HG02623 (cell line): ENCODE data around the gene DCAF11.
"Not testable (repeated sequence)": the region's sequence is repeated elsewhere in the genome, so short reads cannot be mapped to it uniquely, and the experiment has no call there.

Experiments
- ATAC-seq: cut with Tn5 transposase; IDR thresholded peaks from one replicate; pipeline ENCODE4 v1.9.1; 2021; ENCODE audit warnings: moderate library complexity; ENCODE audit not compliant: unreplicated experiment

Gene DCAF11

DNA sequence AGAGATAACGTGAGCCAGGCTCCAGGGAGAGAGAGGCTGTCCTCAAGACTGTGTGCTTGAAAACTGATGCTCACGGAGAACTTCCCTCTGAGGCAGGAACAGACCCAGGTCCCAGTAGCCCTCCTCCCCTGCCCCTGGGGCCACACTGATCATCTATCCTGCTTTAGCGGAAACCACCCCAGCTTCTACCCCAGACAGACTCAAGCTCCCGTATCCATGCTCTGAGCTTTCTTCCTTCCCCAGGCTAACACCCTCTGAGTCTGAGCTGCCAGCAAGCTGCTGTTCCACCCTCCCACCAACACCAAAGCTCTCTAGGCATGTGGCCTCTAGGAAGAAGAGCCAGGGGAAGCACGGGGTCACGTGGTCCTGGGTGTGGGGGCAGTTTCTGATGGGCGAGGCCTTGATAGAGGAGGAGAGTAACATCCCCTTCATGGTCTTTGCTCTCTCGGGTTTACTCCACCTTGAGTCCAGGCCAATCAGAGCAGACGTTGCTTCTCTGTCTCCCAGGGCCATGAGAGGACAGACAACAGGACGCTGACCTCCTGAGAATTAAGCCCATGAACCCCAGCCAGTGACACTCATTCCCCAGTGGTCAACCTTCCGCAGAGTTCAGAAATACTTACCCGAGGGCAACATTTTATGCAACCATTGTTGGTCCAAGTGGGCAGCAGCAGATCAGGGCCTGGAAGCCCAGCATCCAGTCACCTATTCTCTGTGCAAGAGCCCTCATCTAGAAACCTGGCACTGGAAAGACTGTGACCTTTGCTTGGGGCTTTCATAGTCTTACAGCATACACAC lies 19.1 kb upstream of the DCAF11 start:
- ATAC-seq: peak; percentile 68

DNA sequence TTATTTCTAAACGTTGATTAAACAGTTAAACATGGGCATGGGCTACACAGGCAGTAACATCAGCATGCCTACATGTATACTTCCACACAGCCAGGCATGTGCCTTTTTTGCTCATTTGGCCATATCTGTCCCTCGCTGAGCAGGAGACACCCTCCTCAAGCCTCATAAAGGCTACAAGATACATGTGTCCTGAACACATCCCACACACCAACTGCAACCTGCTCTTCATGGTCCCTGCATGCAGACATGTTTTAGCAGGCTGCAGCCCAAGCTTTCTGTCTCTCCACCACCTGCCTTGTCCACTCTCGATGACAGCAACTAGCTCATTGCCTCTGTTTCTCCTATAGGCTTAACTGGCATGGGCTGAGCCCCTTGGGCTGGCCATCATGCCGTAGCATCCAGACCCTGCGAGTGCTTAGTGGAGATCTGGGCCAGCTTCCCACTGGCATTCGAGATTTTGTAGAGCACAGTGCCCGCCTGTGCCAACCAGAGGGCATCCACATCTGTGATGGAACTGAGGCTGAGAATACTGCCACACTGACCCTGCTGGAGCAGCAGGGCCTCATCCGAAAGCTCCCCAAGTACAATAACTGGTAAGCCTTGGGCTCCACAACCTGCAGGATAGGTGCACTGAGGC lies 17.9 kb upstream of the DCAF11 start:
- ATAC-seq: no peak

DNA sequence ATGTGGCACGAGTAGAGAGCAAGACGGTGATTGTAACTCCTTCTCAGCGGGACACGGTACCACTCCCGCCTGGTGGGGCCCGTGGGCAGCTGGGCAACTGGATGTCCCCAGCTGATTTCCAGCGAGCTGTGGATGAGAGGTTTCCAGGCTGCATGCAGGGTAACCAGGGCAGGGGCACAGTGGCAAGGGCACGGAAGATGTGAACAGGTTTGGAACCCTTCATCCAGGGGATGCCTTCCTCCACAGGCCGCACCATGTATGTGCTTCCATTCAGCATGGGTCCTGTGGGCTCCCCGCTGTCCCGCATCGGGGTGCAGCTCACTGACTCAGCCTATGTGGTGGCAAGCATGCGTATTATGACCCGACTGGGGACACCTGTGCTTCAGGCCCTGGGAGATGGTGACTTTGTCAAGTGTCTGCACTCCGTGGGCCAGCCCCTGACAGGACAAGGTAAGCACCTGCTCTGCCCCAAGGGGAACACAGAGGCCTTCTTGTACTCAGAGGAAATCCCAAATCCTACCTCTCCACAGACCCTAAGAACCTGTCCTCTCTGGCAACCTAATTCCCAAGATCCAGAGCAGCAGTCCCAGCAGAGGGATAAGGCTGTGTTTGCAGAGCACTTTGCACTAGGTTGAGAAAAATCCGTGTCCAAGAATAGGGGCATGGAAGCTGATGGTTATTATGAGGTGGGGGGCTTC lies 16.2 kb upstream of the DCAF11 start:
- no peak for ATAC-seq

DNA sequence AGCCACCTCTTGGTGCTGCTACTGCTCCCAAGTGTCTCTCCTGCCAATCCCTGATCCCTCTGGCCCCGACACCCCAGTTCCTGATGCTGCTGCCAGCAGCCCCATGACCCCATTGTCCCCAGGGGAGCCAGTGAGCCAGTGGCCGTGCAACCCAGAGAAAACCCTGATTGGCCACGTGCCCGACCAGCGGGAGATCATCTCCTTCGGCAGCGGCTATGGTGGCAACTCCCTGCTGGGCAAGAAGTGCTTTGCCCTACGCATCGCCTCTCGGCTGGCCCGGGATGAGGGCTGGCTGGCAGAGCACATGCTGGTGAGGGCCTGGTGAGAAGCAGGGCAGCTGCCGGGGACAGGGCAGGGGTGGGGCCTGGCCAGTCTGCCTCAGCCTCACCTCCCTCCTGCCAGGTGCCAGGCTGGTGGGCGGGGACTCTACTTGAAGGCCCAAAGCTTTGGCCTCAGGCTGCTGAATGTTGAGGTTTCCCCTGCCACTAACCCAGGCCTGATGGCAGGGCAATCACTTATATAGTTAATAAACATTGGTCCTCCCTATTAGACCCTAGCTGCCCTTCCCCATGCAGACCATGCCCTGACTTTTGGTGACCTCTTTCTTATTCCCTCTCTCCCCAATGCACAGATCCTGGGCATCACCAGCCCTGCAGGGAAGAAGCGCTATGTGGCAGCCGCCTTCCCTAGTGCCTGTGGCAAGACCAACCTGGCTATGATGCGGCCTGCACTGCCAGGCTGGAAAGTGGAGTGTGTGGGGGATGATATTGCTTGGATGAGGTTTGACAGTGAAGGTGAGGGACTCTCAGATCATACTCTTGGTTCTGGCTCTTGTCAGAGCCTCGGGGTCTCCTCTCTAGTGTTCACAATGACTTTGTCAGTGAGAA lies 15.4 kb upstream of the DCAF11 start:
- no peak for ATAC-seq

DNA sequence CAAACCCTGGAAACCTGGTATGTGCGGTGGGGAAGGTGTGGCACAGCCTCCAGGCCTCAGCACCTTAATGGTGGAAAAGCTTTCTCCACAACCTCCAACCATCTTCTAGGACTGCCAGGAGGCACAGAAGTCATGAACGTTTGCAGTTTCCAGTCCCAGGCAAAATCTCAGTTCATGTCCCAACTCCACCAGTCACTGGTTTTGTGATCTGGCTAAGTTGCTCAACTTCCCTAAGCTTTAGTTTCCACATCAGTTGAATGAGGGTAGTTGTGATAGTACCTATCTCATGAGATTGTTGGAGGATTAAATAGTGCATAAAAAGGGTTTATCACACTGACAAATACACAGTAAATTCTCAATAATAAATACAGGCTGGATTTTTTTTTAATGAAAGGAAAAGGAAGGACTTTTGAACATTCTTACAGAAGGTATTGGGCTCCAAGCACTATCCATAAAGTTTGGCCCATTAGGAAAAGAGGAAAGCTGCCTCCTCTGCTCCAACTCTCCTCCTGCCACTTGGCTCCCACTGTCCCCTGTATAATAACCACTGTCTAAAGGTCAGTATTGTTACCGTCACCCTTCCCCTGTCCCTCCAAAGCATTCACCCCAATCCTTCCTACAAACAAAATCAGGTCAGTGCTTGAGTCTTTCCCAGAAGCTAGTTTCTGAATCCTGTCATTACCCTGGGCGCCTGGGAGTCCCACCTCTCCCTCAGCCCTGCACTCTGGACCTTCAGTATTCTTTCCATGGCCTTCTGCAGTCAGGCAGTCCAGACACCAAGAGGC lies 14.2 kb upstream of the DCAF11 start:
- no peak for ATAC-seq

DNA sequence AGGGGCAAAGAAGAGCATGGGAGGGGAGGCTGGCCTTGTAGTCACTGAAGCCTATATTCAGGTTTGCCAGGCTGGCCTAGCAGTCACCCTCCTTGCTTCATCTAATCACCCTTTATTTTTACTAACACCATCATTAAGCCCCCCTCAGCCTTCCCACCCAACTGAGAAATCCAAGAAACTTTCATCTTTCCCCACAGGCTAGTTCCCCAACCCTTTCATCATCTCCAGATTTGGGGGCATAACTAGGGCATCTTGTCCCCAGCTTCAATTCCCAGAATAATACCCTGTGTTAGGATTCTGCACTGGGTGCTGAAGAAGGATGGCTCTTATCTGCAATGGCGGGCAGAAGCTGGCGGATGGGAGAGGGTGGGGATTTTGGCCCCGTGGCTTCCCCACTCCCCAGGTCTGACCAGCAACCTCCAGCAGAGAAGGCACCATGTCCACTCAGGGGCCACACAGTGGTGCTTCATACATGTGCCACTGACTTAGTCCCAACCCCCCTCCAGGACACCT lies 13.5 kb upstream of the DCAF11 start:
- ATAC-seq: no peak

DNA sequence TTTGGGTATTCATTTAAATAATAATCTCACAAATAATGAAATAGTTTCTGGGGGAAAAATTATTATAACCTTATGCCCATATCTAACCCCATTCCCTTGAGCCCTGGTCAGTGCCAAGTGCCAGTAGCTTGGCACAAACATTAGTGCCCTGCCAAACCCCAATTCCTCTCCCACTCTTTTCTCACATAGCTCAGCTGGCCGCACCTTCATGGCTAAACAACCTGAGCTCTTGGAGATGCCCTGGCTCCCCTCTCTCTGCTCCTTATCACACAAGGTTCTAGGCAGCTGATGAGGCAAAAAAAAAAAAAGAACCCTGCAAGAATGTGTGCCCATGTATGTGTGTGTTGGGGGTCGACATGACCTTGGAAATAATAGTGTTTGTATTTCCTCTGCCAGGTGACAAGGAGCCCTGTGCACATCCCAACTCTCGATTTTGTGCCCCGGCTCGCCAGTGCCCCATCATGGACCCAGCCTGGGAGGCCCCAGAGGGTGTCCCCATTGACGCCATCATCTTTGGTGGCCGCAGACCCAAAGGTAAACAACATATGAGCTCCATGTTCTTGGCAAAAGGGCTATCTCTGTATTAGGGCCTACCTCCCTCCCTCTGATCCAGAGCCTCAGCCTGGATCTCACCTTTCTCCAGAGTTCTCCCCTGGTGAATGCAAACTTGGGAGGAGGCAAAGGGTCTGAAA lies 12.1 kb upstream of the DCAF11 start:
- no peak for ATAC-seq

DNA sequence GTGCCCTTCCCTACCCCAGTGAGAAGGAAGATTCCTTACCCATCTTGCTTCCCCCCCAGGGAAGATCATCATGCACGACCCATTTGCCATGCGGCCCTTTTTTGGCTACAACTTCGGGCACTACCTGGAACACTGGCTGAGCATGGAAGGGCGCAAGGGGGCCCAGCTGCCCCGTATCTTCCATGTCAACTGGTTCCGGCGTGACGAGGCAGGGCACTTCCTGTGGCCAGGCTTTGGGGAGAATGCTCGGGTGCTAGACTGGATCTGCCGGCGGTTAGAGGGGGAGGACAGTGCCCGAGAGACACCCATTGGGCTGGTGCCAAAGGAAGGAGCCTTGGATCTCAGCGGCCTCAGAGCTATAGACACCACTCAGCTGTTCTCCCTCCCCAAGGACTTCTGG lies 11.1 kb upstream of the DCAF11 start:
- no peak for ATAC-seq

DNA sequence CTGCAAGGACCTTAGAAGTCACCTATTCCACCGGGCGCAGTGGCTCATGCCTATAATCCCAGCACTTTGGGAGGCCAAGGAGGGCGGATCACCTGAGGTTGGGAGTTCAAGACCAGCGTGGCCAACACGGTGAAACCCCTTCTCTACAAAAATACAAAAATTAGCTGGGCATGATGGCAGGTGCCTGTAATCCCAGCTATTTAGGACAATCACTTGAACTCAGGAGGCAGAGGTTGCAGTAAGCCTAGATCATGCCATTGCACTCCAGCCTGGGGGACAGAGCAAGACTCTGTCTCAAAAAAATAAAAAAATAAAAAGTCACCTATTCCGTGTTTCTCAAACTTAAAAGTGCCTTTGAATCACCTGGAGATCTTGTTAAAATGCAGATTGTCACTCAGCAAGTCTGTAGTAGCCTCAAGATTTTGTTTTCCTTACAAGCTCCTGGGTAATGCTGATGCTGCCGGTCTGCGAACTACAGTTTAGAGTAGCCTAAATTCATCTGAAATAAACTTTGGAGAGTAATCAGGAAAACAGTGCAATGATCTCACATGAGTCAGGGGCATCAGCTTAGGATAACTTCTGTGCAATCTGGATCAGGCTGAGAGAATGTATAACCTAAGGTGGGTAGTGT lies 8.9 kb upstream of the DCAF11 start:
- ATAC-seq: not testable (repeated sequence)

DNA sequence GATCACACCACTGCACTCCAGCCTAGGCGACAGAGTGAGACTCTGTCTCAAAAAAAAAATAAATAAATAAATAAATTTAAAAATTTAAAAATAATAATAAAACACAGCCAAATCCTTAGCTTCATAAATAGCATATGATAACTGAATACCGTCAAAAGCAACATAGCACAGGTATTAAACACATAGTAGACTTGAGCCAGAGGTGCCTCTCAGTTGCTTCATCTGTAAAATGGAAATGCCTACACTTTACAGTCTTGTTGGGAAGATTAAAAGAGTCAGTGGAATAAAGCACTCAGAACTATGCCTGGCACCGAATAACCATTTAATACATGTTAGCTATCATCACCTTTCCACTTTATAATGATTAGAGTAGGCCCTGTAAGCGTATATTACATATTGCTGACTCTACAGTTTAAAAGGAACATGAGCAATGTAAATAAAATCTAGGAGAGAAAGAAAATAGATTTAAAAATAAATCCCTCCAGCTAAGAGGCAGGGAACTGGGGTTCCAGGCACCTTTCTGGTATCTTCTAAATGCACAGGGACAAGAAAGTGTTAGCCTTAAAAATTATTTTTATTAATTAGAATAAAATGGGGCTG lies 7.8 kb upstream of the DCAF11 start:
- no peak for ATAC-seq

DNA sequence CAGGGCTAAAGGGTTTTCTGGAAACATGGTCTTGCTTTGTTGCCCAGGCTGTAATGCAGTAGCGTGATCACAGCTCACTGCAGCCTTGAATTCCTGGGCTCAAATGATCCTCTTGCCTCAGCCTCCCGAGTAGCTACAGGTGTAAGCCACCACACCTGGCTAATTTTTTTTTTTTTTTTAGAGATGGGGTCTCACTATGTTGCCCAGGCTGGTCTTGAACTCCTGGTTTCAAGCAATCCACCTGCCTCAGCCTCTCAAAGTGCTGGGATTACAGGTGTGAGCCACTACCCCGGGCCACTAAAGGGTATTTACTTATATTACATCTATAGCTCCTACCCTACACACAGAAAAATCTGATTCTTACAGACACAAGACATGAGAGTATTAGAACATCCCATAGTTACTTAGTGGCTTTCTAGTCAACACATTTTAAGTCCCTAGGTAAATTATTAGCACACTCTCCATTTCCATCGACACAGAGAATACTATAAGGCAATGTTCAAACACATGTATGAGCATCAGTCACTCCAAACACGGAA lies 6.2 kb upstream of the DCAF11 start:
- peak; percentile 29 for ATAC-seq

DNA sequence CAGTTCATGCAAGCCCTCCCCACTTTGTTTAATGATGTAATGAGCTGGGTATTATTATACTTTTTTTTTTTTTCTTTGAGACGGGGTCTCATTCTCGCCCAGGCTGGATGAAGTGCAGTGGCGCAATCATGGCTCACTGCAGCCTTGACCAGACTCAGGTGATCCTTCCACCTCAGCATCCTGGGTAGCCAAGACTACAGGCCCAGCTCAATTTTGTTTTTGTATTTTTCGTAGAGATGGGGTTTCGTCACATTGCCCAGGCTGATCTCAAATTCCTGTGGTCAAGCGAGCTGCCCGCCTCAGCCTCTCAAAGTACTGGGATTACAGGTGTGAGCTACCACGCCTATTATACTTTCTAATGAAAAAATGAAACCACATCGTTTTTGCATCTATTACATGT lies 4.5 kb upstream of the DCAF11 start:
- no peak for ATAC-seq

DNA sequence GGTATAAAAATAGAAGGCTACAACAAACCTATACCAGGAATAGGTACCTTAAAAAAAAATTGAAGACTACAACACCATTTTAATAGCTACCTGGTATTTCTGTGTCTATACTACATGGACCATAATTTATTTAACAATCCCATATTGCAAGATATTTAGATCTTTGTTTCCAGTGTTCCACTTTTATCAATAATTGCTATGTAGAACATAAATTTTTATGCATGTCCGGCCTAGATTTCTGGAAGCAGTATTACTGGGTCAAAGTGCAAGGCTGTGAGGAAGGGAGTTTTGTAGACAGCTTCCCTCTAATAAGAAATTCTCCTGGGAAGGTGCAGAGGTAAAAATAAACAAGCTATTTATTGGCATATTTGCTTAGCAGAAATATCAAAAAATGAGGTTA lies 4.1 kb upstream of the DCAF11 start:
- ATAC-seq: no peak

DNA sequence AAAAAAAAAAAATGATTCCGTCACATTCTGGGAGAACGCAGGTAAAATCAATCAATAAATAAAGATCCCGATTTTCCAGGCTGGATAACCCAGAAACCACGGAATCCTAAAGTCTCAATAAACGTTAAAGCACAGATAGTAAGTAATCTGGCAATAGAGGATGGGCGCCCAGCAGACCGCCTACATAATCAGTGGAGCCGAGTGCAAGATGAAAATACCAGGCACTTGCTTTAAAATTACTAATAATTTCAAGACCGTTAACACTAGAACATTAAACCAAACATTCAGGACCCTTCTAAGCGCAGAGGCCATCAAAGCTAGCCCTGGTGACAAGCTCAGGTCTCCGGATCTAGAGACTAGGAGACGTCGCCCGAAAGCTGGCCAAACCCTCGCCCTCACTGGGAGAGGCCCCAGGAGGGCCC lies 1.2 kb upstream of the DCAF11 start:
- no peak for ATAC-seq

DNA sequence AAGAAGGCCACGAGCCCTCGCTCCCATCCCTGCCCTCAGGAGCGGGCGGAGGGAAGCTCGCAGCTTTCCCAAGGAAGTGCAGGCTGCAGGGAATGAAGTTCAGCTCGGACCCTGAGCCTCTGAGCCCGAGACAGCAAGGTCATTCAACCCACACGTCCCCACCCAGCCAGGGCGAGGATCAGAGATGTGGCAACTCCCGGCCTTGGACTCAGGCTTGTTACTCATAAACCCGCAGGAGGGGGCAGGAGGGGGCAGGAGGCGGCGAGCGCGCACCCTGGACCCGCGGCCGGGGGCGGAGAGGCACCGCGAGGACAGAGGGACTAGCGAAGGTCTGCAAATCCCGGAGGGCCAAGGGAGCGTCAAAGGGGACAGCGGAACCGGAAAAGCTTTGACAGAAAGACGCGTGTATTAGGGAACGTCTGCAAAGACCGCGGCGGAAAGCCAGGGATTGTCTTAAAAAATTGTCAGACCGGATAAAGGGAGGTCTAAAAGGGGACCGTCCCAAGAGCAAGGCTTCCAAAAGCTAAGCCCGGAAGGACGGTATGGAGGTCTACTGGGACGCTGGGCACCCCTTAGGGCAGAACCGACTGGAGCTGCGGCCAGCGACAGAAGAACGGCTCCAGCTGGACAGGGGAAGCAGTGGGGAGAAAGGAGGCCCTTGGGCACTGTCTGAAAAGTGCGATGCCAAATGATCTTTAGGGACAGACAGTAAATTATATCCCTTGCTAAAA lies 611 bp upstream of the DCAF11 start:
- ATAC-seq: peak; percentile 18

DNA sequence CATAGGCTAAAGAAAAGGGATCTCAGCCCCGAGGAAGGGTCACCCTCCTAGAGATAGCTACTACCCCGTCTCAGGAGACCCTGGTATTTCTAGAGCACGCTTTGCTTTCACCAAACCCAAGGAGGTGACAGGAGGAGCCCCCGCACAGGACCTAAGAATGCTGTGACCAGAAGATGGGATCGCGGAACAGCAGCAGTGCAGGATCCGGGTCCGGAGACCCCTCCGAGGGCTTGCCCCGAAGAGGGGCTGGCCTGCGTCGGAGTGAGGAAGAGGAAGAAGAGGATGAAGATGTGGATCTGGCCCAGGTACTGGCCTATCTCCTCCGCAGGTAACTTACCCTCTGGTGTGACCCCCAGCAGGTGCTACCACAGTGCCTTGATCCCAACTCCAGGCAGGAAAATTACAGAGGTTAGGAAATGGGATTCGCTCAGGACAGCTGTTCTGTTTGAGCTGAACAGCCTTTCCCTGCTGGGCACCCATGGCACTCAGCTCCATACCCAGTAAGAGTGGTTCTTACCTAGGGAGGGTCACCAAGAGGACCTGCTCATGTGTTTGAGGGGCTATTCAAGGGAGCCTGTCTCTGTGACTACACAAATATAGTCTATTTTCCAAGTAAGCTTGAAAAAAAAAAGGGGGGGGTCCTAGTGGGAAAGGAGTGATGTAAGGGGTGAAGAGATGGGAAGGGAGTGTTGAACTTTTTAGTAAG lies 998 bp downstream of the DCAF11 start:
- no peak for ATAC-seq
